Frontal cortex (tissue), 4 donors: ENCODE data around the gene APOL1. TPM values are rescaled to one million over a fixed set of nuclear protein-coding genes. Genes with fewer than 3 reads are reported as not detected.

ENCODE experiments used
- DNase-seq, 2 donors: peaks; one replicate each; pipeline ENCODE4 v3.0.0; 2012; ENCODE audit warnings: low spot score in 2 of 2
- FAIRE-seq: peaks from 2 replicates; lab custom pipeline; 2012; peaks lifted over from hg19 to GRCh38; lab: Jason Lieb, UNC
- small RNA-seq: library from RNA; depleted of rRNA; stranded (forward); fragments of <200 nt; gene quantifications from one replicate; pipeline ENCODE3, GENCODE V24; 2014
- total RNA-seq: library from RNA; depleted of rRNA; stranded (reverse); fragments of >200 nt; gene quantifications from one replicate; pipeline ENCODE4 v1.2.3, GENCODE V29; 2014
- donor health status: control.
- donor health status: control.
- donor health status: control.

Gene APOL1
- total RNA-seq, 1 donor from 2014 or later: 1.2 TPM

DNA sequence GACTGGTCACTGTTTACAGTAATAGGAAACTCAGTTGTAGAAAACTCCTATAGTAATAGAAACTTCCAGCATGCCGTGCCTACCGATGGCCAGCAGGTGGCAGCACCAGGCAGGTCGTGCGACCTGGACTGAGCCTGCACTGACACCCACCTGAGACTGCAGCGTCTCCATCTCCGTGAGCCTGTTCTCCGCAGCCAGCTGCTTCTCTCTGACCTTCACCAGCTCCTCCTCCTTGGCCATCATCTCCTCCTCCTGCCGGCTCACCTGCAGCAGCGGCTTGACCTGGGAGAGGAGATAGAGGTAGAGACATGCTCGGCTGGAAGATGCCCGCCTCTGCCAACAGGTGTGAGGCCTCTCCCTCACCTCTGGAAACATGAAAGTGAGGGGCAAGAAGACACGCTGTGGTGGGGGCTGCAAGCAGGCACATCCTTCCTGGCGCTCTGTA lies 48.5 kb downstream of the APOL1 start:
- no peak for FAIRE-seq

DNA sequence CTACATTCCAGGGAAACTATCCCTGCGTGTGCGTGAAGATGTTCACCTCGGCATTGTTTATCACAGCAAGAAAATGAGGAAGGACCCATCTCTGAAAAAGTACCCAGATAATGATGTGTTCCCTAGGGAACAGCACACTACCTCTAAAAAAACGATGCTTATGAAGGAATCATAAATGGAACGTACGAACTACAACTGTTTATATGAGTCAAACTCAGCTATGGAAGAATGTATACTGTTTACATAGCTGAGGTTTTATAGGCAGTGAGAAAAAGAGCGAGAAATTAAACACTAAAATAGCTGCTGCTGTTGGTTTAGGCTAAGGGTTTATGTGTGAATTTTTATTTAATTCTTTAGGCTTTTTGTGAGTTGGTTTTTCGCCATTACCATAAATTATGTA lies 48.9 kb downstream of the APOL1 start:
- FAIRE-seq (no peak), DNase-seq (no peak)

More for the DNA sequence above, 48.5 kb downstream of the APOL1 start:
- DNase-seq: peak; percentile 69 to 79

DNA sequence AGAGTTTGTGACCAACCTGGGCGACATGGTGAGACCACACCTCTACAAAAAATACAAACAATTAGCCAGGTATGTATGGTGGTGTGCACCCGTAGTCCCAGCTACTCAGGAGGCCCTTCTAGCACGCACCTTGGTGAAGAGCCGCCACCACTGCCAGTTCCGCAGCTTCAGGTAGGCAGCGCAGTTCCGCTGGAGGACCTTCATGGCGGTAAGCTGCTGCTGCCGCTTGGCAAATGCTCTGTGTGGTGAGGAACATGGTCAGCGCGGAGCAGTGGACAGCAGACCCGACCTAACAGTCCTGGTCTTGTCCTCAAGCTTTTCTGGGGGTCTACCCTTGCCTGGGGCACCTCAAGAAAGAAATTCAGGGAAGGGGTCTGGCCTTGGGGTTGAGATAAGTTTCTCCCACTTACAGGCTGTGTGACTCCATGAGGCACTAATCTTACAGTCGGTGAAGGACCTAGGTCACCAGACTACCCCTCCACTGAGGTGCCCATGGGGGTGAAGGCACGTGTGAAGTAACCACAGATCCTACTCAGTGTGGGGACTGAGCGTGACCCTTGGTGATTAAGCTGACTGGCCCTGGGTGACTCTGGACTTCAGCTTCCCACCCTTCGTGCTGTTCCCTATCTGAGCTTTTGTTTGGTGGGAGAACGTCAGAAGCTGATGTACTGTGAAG lies 49.6 kb downstream of the APOL1 start:
- FAIRE-seq: no peak
- no peak for DNase-seq

DNA sequence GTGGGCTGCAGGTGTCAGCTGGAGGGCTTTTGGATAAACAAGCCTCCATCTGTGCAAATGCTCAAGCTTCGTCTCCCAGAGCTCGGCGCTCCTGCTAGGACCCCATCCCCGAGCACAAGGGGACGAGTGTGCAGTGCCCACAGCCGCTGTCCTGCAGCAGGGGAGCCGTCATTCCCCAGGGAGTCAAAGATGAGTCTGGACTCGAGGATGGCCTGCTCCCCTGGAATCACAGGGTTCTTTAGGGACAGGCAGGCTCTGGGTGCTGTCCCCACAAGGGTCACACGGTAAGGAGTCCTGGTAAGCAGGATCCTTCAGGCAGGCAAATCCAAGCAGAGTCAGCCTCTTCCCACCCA lies 50.2 kb downstream of the APOL1 start:
- DNase-seq (no peak), FAIRE-seq (no peak)

DNA sequence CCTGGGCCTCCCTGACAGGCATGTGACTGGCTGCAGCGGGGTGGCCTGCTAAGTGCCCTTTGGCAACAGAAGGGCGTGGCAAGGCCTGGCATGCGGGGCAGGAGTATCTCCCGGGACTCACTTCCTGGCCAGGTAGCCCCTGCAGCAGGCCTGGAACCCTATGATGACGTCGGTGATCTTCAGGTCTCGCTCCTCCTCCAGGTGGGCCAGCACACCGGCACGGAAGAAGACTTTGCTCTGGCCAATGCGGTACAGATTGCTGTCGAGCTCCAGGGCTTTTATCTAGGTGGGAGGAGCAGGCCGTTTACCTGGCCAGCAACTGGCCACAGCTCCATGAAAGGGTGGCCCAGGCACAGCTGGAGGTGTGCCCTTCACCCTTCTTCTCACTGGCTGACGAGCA lies 50.9 kb downstream of the APOL1 start:
- no peak for FAIRE-seq
- no peak for DNase-seq

DNA sequence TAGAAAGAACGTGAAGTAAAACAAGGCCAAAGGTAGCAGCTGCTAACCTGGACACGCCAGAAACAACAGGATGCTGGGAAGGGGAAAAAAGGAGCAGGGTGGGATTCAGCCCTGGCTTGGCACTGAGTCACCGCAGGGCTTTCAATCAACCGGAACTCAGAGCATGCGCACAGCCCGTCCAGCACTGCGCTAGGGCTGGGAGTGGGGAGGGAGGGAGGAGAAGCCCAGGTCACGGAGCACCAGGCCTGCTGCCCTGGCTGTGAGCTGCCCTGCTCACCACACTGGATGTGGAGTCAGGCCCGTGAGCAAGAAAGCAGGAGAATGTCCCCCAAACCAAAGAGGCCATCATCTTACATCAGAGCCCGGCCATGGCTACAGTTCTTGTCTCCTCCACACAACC lies 51.5 kb downstream of the APOL1 start:
- FAIRE-seq (no peak), DNase-seq (no peak)

DNA sequence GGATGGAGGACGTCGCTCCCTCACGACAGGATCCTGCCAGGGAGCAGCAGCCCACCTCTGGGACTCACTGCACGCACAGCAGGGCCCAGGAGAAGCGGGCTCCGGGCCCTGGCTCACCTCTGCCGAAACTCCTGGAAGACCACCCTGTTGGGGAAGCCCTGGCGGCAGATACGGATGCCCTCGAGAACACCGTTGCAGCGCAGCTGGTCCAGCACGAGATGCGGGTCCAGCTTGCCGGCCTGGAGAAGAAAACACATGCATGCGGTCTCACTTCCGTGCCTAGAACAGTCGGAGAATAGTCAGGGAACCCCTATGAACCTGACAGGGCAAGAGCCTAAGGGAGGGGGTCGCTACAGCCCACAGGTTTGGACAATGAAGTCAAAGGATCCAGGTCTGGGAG lies 52.9 kb downstream of the APOL1 start:
- no peak for DNase-seq
- FAIRE-seq: no peak

DNA sequence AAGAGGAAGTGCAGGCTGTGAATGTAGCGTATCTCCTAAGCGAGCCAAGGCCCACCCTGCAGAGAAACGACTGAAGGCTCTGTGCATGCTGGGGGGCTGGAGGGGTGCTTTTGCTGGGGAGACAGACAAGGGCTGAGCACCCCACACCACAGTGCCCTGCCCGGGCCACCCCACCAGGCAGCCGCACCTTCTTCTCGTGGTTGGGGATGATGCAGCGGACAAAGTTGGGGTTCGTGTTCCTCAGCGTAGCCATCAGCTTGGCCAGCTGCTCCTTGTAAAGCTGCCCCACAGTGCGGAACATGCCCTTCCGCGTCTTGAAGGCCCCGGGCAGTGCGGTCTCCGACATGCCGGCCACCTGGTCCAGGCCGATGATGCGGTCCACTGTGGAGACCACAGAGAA lies 53.3 kb downstream of the APOL1 start:
- FAIRE-seq (no peak), DNase-seq (no peak)

DNA sequence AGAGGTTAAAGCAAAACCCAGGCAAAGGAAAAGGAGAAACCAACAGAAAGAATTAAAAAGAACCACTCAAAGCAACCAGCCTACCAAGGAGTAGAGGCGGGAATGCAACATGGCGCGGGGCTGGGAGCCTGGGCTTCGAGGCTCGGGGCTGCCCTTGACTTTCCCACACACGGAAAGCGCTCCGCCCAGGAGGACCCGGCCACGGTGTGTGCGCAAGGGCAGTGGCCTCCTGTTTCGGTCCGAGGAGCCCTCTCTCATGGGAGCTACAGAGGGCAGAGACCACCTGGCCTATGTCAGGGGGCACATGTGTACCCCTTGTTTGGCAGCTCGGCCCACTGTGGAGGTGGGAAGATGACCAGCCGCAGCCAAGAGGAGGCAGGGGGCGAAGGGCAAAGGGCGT lies 55.9 kb downstream of the APOL1 start:
- no peak for FAIRE-seq
- no peak for DNase-seq

DNA sequence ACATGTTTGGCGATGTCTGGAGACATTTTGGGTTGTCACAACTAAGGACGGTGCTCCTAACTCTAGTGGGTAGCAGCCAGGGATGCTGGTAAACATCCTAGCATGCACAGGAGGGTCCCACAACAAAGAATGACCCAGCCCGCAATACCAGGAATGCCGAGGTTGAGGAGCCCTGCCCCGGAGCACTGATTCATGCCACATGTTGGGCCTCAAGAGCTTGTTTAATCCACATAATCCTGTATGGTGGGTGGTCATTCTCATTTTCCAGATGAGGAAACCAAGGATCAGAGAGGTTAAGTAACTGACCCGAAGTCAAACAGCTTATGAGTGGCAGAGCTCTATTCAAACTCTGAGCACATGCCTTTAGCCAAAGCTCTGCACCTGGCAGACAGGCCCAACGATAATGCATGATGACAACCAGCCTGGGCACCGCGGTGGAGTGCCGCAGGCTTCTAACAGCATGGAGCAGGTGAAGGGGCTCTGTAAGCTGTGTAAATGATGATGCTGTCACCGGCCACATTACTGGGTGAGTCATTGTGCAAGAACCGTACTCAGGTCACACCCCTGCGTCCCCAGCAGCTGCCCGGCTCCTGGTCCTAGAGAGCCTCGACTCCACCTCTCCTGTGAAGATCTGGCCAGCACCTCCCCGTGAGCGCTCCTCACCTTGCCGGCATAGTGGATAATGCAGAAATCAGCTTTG lies 58.6 kb downstream of the APOL1 start:
- DNase-seq: no peak
- FAIRE-seq: no peak

DNA sequence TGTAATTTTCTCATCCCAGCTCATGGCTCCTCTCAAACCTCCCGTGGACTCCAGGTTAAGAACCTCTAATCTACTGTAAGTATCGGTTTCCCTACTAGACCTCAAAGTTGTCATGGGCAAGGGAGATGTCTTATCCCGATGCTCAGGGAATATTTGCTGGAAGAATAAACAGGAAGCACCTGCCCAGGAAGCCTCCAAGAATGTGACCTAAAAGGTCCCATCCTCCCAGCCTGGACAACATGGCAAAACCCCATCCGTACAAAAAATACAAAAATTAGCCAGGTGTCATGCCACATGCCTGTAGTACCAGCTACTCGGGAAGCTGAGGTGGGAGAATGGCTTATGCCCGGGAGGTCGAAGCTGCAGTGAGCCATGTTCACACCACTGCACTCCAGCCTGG lies 62.4 kb downstream of the APOL1 start:
- FAIRE-seq: no peak
- DNase-seq: no peak

DNA sequence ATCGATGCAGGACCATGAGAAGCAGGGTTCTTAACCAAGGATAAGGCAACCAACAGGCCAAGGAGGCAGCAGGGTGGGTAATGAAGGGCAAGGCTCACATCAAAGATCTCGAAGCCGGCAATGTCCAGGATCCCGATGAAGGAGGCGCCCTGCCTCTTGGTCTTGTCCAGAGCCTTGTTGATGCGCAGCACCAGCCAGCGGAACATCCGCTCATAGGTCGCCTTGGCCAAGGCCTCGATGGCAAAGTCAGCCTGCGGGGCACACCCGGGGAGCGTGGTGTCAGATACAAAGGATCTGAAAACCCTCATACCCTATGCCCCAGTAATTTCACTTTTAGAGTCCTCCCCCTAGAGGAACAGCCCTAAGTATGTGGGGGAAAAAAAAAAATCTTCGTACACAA lies 63.5 kb downstream of the APOL1 start:
- FAIRE-seq: no peak
- no peak for DNase-seq

Small RNA genes within 50 kb of the gene (small RNA-seq; reads per million reads assigned to genes)
- gene MIR6819: not detected

Other genes with a start within 250 kb of the APOL1 start
- 390 TPM for gene RBFOX2, start 224.3 kb upstream of the APOL1 start, total RNA-seq
- gene APOL3, start 92.4 kb upstream of the APOL1 start, total RNA-seq: 1.6 TPM
- 7.7 TPM for gene APOL4, start 51.3 kb upstream of the APOL1 start, total RNA-seq
- gene APOL2, start 13.6 kb upstream of the APOL1 start, total RNA-seq: 5.3 TPM
- 32.2 TPM for gene MYH9, start 134.8 kb downstream of the APOL1 start, total RNA-seq
- gene TXN2, start 228.5 kb downstream of the APOL1 start, total RNA-seq: 17.9 TPM